H7 (cell line): ENCODE results near the gene TEX261. TPM values are rescaled to one million over a fixed set of nuclear protein-coding genes. Genes with fewer than 3 reads are reported as not detected.
"Not testable (repeated sequence)": the region's sequence is repeated elsewhere in the genome, so short reads cannot be mapped to it uniquely, and the experiment has no call there.

ENCODE experiments used
- DNase-seq: peaks from one replicate; pipeline ENCODE4 v3.0.0; 2012
- H3K27me3 ChIP-seq: 2 replicates; pipeline ENCODE4 v1.6.0; 2011; ENCODE audit warnings: mild to moderate bottlenecking, low read length; ENCODE audit not compliant: control insufficient read depth, insufficient read depth
- H3K36me3 ChIP-seq: replicated peaks from 2 replicates; pipeline ENCODE4 v1.5.1; 2011; ENCODE audit warnings: low read length; ENCODE audit not compliant: control insufficient read depth, insufficient read depth
- H3K4me3 ChIP-seq: 2 replicates; pipeline ENCODE4 v1.5.1; 2011; ENCODE audit warnings: low read depth, mild to moderate bottlenecking, control low read depth, low read length, moderate library complexity; ENCODE audit not compliant: insufficient read depth
- total RNA-seq: library from RNA; depleted of rRNA; stranded (reverse); fragments of >200 nt; shearing (Covaris generic); gene quantifications from 2 replicates; pipeline ENCODE4 v1.2.3, GENCODE V29; 2014

The TEX261 gene
- total RNA-seq, 1 experiment from 2014 or later: 13.4 TPM

- peak; percentile 6 for DNase-seq
- no peaks in the 10 kb centered on the region for H3K27me3 ChIP-seq
- H3K4me3 ChIP-seq: no peak overlapping the region
- H3K36me3 ChIP-seq: no peaks in the 10 kb centered on the region
Observed at GRCh38 chr2:71004857-71005256, 10.2 kb upstream of the TEX261 start.

- Histone ChIP-seq H3K36me3 (no peaks in the 10 kb centered on the region), H3K27me3 (no peaks in the 10 kb centered on the region; the same call in 1 of the 2 replicates), H3K4me3 (no peak overlapping the region)
- DNase-seq: peak; percentile 5
Observed at GRCh38 chr2:71003966-71004755, 9.5 kb upstream of the TEX261 start.

GRCh38 chr2:71003396-71003795 is 8.7 kb upstream of the TEX261 start:
- Histone ChIP-seq H3K4me3 (no peak overlapping the region), H3K36me3 (no peaks in the 10 kb centered on the region), H3K27me3 (no peaks in the 10 kb centered on the region; the same call in 1 of the 2 replicates)
- DNase-seq: no peak

- Histone ChIP-seq H3K36me3 (no peaks in the 10 kb centered on the region), H3K4me3 (no peak overlapping the region), H3K27me3 (no peaks in the 10 kb centered on the region; the same call in 1 of the 2 replicates)
- peak; percentile 79 for DNase-seq
Observed at GRCh38 chr2:71001981-71002570, 7.4 kb upstream of the TEX261 start.

- Histone ChIP-seq H3K4me3 (no peak overlapping the region), H3K27me3 (no peaks in the 10 kb centered on the region; the same call in 1 of the 2 replicates), H3K36me3 (no peaks in the 10 kb centered on the region)
- peak; percentile 36 for DNase-seq
Observed at GRCh38 chr2:71001592-71001927, 6.9 kb upstream of the TEX261 start.

- peak; percentile 85 for DNase-seq
- Histone ChIP-seq H3K4me3 (no peak overlapping the region), H3K27me3 (no peaks in the 10 kb centered on the region; the same call in 1 of the 2 replicates), H3K36me3 (no peaks in the 10 kb centered on the region)
Observed at GRCh38 chr2:71000780-71001591, 6.3 kb upstream of the TEX261 start.

GRCh38 chr2:70999931-71000330 is 5.3 kb upstream of the TEX261 start:
- H3K27me3 ChIP-seq, H3K4me3 ChIP-seq, H3K36me3 ChIP-seq, DNase-seq: not testable (repeated sequence)

- Histone ChIP-seq H3K4me3 (no peak overlapping the region), H3K27me3 (no peaks in the 10 kb centered on the region; the same call in 1 of the 2 replicates), H3K36me3 (no peaks in the 10 kb centered on the region)
- no peak for DNase-seq
Observed at GRCh38 chr2:70999362-70999761, 4.7 kb upstream of the TEX261 start.

- H3K36me3 ChIP-seq, H3K4me3 ChIP-seq, H3K27me3 ChIP-seq: not testable (repeated sequence)
- peak; percentile 13 for DNase-seq
Observed at GRCh38 chr2:70998885-70999284, 4.2 kb upstream of the TEX261 start.

- peak; percentile 84 for DNase-seq
- peak overlapping the region; percentile 66 for H3K4me3 ChIP-seq
- no peaks in the 10 kb centered on the region; the same call in 1 of the 2 replicates for H3K27me3 ChIP-seq
- H3K36me3 ChIP-seq: no peaks in the 10 kb centered on the region; the same call in 1 of the 2 replicates
Observed at GRCh38 chr2:70995426-70995729, 705 bp upstream of the TEX261 start.

GRCh38 chr2:70994009-70994698 is 519 bp downstream of the TEX261 start:
- Histone ChIP-seq H3K27me3 (no peaks in the 10 kb centered on the region), H3K4me3 (peak overlapping the region; percentile 95), H3K36me3 (no peaks in the 10 kb centered on the region; the same call in 1 of the 2 replicates)
- DNase-seq: no peak

- peaks cover 3% of the 10 kb centered on the region for H3K36me3 ChIP-seq
- peak; percentile 11 for DNase-seq
- H3K27me3 ChIP-seq: no peaks in the 10 kb centered on the region
- no peak overlapping the region for H3K4me3 ChIP-seq
Observed at GRCh38 chr2:70992945-70993853, 1.5 kb downstream of the TEX261 start.

GRCh38 chr2:70991742-70992141 is 2.9 kb downstream of the TEX261 start:
- peak; percentile 3 for DNase-seq
- H3K27me3 ChIP-seq: no peaks in the 10 kb centered on the region
- peaks cover 5% of the 10 kb centered on the region for H3K36me3 ChIP-seq
- H3K4me3 ChIP-seq: no peak overlapping the region
